Measurements from ENCODE around the gene GINS1. TPM values are rescaled to one million over a fixed set of nuclear protein-coding genes. Genes with fewer than 3 reads are reported as not detected.

The GINS1 gene
- total and polyA plus RNA-seq, 2 of the 13 experiments (the other 11 are each of a cell fraction or from before 2014, with no cell fraction given), result 14.6 to 59.9 TPM

GRCh38 chr20:25389858-25390537 is 17.5 kb upstream of the GINS1 start (continued):
- TF ChIP-seq NONO (IDR thresholded peaks at IDR 0.05) (no peak), NONO (CRISPR knock-in tag; conservative IDR thresholded peaks at IDR 0.05) (peak; percentile 77), MEIS1 (CRISPR knock-in tag; IDR thresholded peaks at IDR 0.05; ENCODE audit: borderline replicate concordance) (0 out of 2 replicates have a peak, but pooled peaks have one; percentile 14), MED1 (CRISPR knock-in tag; IDR thresholded peaks at IDR 0.05) (peak; percentile 53), MZF1 (CRISPR knock-in tag; IDR thresholded peaks at IDR 0.05; ENCODE audit: borderline replicate concordance) (peak; percentile 30; the same call in 1 of the 2 replicates), ZNF749 (CRISPR knock-in tag; IDR thresholded peaks at IDR 0.05; ENCODE audit: borderline replicate concordance) (peak; percentile 82), IRF2 (CRISPR knock-in tag; IDR thresholded peaks at IDR 0.05) (no peak), KLF16 (CRISPR knock-in tag; IDR thresholded peaks at IDR 0.05) (peak; percentile 18 to 49; a peak in 2 of 4 replicates), ZBTB4 (CRISPR knock-in tag; IDR thresholded peaks at IDR 0.05; ENCODE audit: borderline replicate concordance) (no peak), NR1H2 (CRISPR knock-in tag; IDR thresholded peaks at IDR 0.05; ENCODE audit: borderline replicate concordance, low read depth) (peak; percentile 77; the same call in 1 of the 2 replicates)

Data from HepG2 (cell line).